IPS DF 6.9 (cell line): ENCODE data around the gene IPP.
"Not testable (repeated sequence)": the region's sequence is repeated elsewhere in the genome, so short reads cannot be mapped to it uniquely, and the experiment has no call there.

Experiments
- DNase-seq: peaks from one replicate; pipeline ENCODE4 v3.0.0-alpha.2; 2013; ENCODE audit warnings: low read depth, low spot score
- H3K27ac ChIP-seq: one replicate; pipeline ENCODE4 v1.5.1; 2013; ENCODE audit warnings: low read length, control low read depth
- H3K27me3 ChIP-seq: 2 replicates; pipeline ENCODE4 v1.6.1; 2013; ENCODE audit warnings: mild to moderate bottlenecking, low read length; ENCODE audit not compliant: control insufficient read depth, insufficient read depth
- H3K36me3 ChIP-seq: 2 replicates; pipeline ENCODE4 v1.6.1; 2013; ENCODE audit warnings: low read length; ENCODE audit not compliant: control insufficient read depth, insufficient read depth
- H3K4me1 ChIP-seq: 2 replicates; pipeline ENCODE4 v1.6.1; 2013; ENCODE audit warnings: low read length; ENCODE audit not compliant: control insufficient read depth, insufficient read depth
- H3K4me3 ChIP-seq: 2 replicates; pipeline ENCODE4 v1.5.1; 2013; ENCODE audit warnings: mild to moderate bottlenecking, low read length
- H3K9me3 ChIP-seq: 2 replicates; pipeline ENCODE4 v1.6.1; 2013; ENCODE audit warnings: low read length, inconsistent platforms; ENCODE audit not compliant: control insufficient read depth, insufficient read depth
- WGBS: extraction: QIAGEN DNeasy Blood & Tissue Kit; methylation state at CpG from one replicate; pipeline ENCODE4 v1.1.7; 2013; ENCODE audit warnings: mixed read lengths, missing lambda C conversion rate; ENCODE audit not compliant: insufficient read length, insufficient coverage; 5-methylcytosine and 5-hydroxymethylcytosine counted together

IPP gene

DNA sequence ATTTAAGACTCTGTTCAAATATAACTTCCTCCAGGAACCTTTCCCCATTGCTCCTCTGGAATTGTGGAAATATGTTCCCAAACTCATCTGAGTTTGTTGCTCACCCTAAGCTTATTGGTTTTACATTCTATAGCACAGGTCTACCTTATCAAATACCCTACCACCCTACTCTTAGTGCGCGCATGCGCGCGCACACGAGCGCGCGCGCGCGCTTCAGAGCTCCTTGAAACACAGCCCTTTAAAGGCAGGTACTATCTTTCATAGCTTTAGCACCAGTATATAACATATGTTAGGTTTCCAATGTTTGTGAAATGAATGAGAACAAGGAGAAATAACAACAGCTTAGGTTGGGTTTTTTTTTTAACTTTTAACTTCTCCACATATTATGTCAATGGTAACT is 3.5 kb downstream of the IPP start:
- H3K4me3 ChIP-seq = no peak overlapping the region
- WGBS = no CpG with 5 or more reads among the region's 12 CpGs
- H3K27ac ChIP-seq = no peak overlapping the region
- no peaks in the 10 kb centered on the region for H3K4me1 ChIP-seq
- 0 out of 2 replicates have a peak, but pooled peaks cover 1% of the 10 kb centered on the region for H3K9me3 ChIP-seq
- no peaks in the 10 kb centered on the region for H3K27me3 ChIP-seq
- DNase-seq = no peak
- no peaks in the 10 kb centered on the region for H3K36me3 ChIP-seq

DNA sequence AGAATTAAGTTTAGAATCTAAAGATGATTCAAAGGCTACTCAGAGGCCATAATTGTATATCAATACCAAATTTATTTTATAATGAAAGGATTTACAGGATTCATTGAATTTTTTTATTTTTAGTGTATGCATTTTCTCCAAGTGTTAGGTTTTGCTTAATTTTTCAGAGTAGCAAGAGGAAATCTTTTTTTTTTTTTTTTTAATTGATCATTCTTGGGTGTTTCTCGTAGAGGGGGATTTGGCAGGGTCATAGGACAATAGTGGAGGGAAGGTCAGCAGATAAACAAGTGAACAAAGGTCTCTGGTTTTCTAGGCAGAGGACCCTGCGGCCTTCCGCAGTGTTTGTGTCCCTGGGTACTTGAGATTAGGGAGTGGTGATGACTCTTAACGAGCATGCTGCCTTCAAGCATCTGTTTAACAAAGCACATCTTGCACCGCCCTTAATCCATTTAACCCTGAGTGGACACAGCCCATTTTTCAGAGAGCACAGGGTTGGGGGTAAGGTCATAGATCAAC is 10.8 kb downstream of the IPP start:
- H3K27me3 ChIP-seq, H3K9me3 ChIP-seq, H3K27ac ChIP-seq, H3K4me1 ChIP-seq, DNase-seq, H3K4me3 ChIP-seq, H3K36me3 ChIP-seq: not testable (repeated sequence)
- WGBS = no CpG with 5 or more reads among the region's 5 CpGs

DNA sequence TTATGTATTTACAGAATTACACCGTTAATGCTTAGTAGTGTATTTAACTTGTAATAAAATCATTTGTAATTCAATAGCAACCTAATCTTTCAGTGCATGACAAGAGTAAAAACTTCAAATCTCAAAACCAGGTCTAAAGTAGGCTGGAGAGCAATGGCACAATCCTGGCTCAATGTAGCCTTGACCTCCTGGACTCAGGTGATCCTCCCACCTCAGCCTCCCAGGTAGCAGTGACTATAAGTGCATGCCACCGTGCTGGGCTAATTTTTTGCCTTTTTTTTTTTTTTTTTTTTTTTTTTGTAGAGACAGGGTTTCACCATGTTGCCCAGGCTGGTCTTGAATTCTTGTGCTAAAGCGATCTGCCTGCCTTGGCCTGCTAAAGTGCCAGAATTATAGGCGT is 11.3 kb downstream of the IPP start:
- H3K4me3 ChIP-seq = no peak overlapping the region
- H3K9me3 ChIP-seq = no peaks in the 10 kb centered on the region
- no peaks in the 10 kb centered on the region for H3K27me3 ChIP-seq
- H3K27ac ChIP-seq = no peak overlapping the region
- no CpG with 5 or more reads among the region's 4 CpGs for WGBS
- no peaks in the 10 kb centered on the region for H3K36me3 ChIP-seq
- no peaks in the 10 kb centered on the region for H3K4me1 ChIP-seq
- DNase-seq = no peak

DNA sequence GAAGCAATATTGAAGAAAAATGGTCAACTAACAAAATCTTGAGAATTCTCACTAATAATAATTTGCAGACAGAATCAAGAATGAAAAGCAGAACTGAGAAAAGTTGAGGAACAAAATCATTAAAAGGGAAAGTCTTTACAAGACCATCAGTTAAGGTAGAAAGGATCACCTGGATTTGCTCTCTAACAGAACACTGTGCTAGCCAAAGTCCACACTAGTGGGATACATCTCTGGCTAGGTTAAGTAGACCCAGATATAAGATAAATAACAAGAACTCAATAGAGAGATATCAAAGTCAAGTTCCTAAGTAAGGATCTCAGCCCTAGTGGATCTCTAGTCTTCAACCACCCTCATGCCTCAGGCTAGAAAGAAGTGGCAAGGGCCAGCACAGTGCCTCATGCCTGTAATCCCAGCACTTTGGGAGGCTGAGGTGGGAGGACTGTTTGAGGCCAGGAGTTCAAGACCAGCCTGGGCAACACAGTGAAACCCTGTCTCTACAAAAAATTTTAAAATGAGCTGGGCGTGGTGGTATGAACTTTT is 19.6 kb downstream of the IPP start:
- Histone ChIP-seq H3K9me3 (no peaks in the 10 kb centered on the region), H3K4me3 (no peak overlapping the region), H3K36me3 (no peaks in the 10 kb centered on the region), H3K27ac (no peak overlapping the region), H3K4me1 (no peaks in the 10 kb centered on the region), H3K27me3 (no peaks in the 10 kb centered on the region)
- WGBS = no CpG with 5 or more reads among the region's 1 CpG
- DNase-seq = no peak

DNA sequence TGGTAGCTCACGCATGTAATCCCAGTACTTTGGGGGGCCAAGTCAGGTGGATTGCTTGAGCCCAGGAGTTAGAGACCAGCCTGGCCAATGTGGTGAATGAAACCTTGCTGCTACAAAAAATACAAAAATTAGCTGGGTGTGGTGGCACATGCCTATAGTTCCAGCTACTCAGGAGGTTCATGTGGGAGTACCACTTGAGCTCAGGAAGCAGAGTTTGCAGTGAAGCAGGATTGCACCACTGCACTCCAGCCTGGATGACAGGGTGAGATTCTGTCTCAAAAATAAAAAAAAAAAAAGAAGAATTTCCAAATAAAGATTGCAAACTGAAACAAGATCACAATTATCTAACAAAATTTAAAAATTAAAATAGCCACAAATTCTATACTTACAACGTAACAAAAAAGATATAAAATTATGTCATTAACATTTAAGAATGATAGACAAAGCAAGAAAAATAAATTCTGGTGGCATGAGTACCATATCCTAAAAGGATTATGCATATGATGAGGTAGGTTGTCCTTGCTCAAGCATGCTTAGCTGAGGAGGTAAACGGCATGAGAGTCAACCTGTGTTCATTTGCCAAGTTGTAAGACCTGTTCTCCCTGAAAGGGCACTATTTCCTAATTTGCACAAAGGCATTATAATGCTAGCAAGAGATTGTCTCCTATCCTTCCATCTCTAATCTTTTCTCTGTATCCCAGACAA is 20.2 kb downstream of the IPP start:
- Histone ChIP-seq H3K36me3 (no peaks in the 10 kb centered on the region), H3K4me3 (no peak overlapping the region), H3K4me1 (no peaks in the 10 kb centered on the region), H3K27me3 (no peaks in the 10 kb centered on the region), H3K27ac (no peak overlapping the region), H3K9me3 (no peaks in the 10 kb centered on the region)
- no peak for DNase-seq
- WGBS = 100% methylated on average over 1 of the region's 3 CpGs

DNA sequence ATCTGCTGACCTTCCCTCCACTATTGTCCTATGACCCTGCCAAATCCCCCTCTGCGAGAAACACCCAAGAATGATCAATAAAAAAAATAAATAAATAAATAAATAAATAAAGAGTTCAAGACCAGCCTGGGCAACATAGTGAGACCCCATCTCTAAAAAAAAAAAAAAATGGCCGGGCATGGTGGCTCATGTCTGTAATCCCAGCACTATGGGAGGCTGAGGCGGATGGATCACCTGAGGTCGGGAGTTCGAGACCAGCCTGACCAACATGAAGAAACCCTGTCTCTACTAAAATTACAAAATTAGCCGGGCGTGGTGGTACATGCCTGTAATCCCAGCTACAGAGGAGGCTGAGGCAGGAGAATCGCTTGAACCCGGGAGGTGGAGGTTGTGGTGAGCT is 24.4 kb downstream of the IPP start:
- H3K9me3 ChIP-seq, H3K4me3 ChIP-seq, DNase-seq, H3K27ac ChIP-seq, H3K27me3 ChIP-seq, H3K36me3 ChIP-seq, H3K4me1 ChIP-seq: not testable (repeated sequence)
- WGBS = no CpG with 5 or more reads among the region's 9 CpGs

DNA sequence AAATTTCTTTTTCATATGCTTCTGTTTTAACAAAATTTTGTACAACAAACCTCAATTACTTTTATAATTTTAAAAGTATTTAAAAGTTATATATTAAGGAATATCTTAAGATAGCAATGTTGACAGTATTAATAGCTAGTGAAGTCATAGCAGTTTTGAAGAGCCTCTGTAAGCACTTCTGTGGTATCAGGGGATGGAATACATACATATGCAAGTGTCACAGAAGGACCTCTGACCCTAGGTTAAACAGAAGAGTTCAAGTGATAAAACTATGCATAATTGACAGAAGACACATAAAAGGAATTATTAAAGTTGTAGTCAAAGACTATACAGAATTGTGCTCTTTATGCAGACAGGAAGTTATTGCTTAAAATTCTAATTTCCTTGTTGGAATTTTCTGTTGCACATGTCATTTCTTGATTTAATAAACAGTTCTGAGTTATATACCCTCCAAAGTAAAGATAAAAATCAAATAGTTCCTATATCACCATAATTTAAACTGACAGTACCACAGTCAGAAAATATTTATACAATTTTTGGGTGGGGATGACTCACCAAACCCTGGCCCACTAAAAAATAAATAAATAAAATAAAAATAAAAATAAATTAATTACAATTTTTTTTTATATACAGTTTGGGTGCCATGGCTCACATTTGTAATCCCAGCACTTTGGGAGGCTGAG is 27.1 kb downstream of the IPP start:
- H3K4me1 ChIP-seq = no peaks in the 10 kb centered on the region
- H3K36me3 ChIP-seq = no peaks in the 10 kb centered on the region
- H3K27me3 ChIP-seq = no peaks in the 10 kb centered on the region
- no peak for DNase-seq
- no peaks in the 10 kb centered on the region for H3K9me3 ChIP-seq
- H3K27ac ChIP-seq = no peak overlapping the region
- no peak overlapping the region for H3K4me3 ChIP-seq

DNA sequence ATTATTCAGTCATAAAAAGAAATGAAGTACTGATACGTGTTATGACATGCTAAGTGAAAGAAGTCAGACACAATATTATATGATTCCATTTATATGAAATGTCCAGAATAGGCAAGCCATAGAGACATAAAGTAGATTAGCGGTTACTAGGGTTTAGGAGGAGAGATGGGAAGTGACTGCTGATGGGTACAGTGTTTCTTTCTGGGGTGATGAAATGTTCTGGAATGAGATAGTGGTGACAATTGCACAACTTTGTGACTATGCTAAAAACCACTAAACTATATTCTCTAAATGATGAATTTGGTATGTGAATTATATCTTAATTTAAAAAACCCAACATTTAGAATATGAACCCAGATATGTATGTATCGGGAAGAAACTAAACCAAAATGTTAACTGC is 27.6 kb downstream of the IPP start:
- H3K36me3 ChIP-seq = no peaks in the 10 kb centered on the region

DNA sequence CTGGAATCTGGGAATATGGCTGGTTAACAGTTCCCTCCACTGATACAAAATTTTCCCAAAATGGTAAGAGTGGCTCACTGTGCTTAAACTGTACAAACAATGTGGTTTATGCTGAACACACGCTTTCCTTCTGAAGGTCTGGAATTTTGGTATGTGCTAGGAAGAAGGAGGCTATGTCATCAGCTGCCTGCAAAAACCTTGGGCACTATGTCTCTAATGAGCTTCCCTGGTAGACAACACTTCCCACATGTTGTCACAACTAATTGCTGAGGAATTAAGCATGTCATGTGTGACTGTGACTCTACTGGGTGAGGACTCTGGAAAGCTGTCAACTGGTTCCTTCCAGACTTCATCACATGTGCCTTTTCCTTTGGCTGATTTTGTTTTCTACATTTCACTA is 29.2 kb downstream of the IPP start:
- H3K27ac ChIP-seq = no peak overlapping the region
- no peaks in the 10 kb centered on the region for H3K4me1 ChIP-seq
- no peak for DNase-seq
- no peaks in the 10 kb centered on the region for H3K36me3 ChIP-seq
- no peaks in the 10 kb centered on the region for H3K27me3 ChIP-seq
- no peaks in the 10 kb centered on the region for H3K9me3 ChIP-seq
- no peak overlapping the region for H3K4me3 ChIP-seq
- WGBS = no CpG with 5 or more reads among the region's 1 CpG

More for the DNA sequence above, 27.6 kb downstream of the IPP start:
- WGBS = no CpG with 5 or more reads among the region's 3 CpGs
- Histone ChIP-seq H3K4me3 (no peak overlapping the region), H3K4me1 (no peaks in the 10 kb centered on the region), H3K27me3 (no peaks in the 10 kb centered on the region), H3K27ac (no peak overlapping the region), H3K9me3 (no peaks in the 10 kb centered on the region)
- DNase-seq = no peak

DNA sequence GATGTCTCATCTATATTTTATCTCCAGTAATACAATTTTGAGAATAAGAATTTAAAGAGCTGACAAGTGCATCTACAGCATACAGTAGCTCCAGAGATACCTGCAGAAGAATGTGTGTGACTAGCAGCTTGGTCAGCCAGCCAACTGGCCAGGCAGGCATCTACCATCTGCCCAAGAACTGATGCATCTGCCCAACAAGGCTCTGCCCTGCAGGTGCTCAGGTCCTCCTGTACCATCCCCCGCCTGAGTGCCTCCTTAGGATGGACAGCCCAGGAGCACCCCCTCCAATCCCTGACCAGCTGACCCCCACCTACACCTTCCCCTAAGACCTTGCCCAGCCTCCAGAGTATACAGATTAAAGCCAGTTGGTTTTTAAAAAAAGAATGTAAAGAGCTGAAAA is 32.2 kb downstream of the IPP start:
- DNase-seq = no peak
- Histone ChIP-seq H3K4me3 (no peak overlapping the region), H3K27ac (no peak overlapping the region), H3K4me1 (no peaks in the 10 kb centered on the region), H3K9me3 (no peaks in the 10 kb centered on the region), H3K27me3 (no peaks in the 10 kb centered on the region), H3K36me3 (no peaks in the 10 kb centered on the region)
- no CpG with 5 or more reads among the region's 1 CpG for WGBS
